Right atrium auricular region (tissue), 2 donors: ENCODE data around the gene CLEC16A. TPM values are rescaled to one million over a fixed set of nuclear protein-coding genes. Genes with fewer than 3 reads are reported as not detected.

Experiments used
- DNase-seq: peaks from one replicate; pipeline ENCODE4 v3.0.0-alpha.2; 2019; ENCODE audit warnings: low spot score
- H3K27ac ChIP-seq, 2 donors: fragments of 200-600 bp; sonication (generic); 1 replicate in 1 of 2; 2 replicates in 1 of 2; pipeline ENCODE4 v1.5.1; 2016 to 2019
- H3K27me3 ChIP-seq, 2 donors: fragments of 200-600 bp; sonication (generic); one replicate each; pipeline versions ENCODE4 v1.5.1 to v1.6.0; 2017 to 2019
- H3K36me3 ChIP-seq: fragments of 200-600 bp; sonication (generic); one replicate; pipeline ENCODE4 v1.5.1; 2016
- H3K4me1 ChIP-seq, 2 donors: fragments of 200-600 bp; sonication (generic); one replicate each; pipeline versions ENCODE4 v1.5.1 to v1.6.0; 2017 to 2019
- H3K4me3 ChIP-seq, 2 donors: fragments of 200-600 bp; sonication (generic); 1 replicate in 1 of 2; 2 replicates in 1 of 2; pipeline ENCODE4 v1.5.1; 2017 to 2019; ENCODE audit warnings: mild to moderate bottlenecking in 1 of 2, moderate library complexity in 1 of 2
- H3K9me3 ChIP-seq, 2 donors: fragments of 200-600 bp; sonication (generic); one replicate each; pipeline ENCODE4 v1.5.1; 2019
- total RNA-seq, 2 donors: library from RNA; depleted of rRNA; stranded (reverse); fragments of >200 nt; gene quantifications; one replicate each; pipeline ENCODE4 v1.1.0, GENCODE V29; 2016
- TF ChIP-seq, protein P1 (sequence below), 2 donors: fragments of 200-600 bp; sonication (generic); IDR thresholded peaks; one replicate each; pipeline ENCODE4 v1.5.1; 2019; ENCODE audit warnings: antibody characterized with exemption in 2 of 2

The CLEC16A gene
- total RNA-seq, 2 donors from 2014 or later: 24.1 to 49.0 TPM

DNA sequence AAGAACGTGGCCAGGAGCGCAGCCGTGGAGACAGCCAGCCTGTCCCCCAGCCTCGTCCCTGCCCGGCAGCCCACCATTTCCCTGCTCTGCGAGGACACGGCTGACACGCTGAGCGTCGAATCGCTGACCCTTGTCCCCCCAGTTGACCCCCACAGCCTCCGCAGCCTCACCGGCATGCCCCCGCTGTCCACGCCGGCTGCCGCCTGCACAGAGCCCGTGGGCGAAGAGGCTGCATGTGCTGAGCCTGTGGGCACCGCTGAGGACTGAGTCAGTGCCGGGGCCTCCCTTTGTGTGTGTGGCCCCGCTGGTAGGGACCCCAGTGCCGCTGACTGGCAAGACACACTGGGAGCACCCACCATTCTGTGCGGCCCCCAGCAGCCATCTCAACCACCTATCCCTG is 234.1 kb downstream of the CLEC16A start:
- H3K4me1 ChIP-seq: no peaks in the 10 kb centered on the region
- no peak overlapping the region for H3K4me3 ChIP-seq
- no peaks in the 10 kb centered on the region for H3K27me3 ChIP-seq
- DNase-seq: no peak
- peaks cover 25% of the 10 kb centered on the region for H3K36me3 ChIP-seq
- H3K27ac ChIP-seq: no peak overlapping the region
- H3K9me3 ChIP-seq: no peaks in the 10 kb centered on the region
- TF ChIP-seq, protein P1, sequence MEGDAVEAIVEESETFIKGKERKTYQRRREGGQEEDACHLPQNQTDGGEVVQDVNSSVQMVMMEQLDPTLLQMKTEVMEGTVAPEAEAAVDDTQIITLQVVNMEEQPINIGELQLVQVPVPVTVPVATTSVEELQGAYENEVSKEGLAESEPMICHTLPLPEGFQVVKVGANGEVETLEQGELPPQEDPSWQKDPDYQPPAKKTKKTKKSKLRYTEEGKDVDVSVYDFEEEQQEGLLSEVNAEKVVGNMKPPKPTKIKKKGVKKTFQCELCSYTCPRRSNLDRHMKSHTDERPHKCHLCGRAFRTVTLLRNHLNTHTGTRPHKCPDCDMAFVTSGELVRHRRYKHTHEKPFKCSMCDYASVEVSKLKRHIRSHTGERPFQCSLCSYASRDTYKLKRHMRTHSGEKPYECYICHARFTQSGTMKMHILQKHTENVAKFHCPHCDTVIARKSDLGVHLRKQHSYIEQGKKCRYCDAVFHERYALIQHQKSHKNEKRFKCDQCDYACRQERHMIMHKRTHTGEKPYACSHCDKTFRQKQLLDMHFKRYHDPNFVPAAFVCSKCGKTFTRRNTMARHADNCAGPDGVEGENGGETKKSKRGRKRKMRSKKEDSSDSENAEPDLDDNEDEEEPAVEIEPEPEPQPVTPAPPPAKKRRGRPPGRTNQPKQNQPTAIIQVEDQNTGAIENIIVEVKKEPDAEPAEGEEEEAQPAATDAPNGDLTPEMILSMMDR (IDR thresholded peaks at IDR 0.05): no peak

DNA sequence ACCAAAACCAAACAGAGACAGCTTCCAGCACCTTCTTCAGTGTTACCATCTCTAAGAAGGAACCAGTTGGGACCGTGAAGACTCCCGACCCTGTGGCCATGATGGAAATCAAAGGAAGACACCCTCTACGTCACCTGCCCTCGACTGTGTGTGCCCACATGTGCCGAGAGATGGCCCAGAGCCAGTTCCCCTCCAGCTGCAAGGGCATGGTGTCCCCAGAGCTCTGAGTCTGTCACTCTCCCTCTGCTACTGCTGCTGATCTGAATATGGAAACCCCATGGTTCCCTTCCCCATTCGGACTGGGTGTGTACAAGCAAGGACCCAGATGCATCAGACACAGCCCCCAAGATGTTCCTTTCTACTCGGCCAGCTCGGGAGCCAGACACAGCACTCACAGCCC is 235.2 kb downstream of the CLEC16A start:
- Histone ChIP-seq H3K27me3 (no peaks in the 10 kb centered on the region), H3K27ac (no peak overlapping the region), H3K9me3 (no peaks in the 10 kb centered on the region), H3K36me3 (peaks cover 17% of the 10 kb centered on the region), H3K4me3 (no peak overlapping the region), H3K4me1 (no peaks in the 10 kb centered on the region)
- TF ChIP-seq, protein P1 (IDR thresholded peaks at IDR 0.05): no peak
- DNase-seq: no peak

DNA sequence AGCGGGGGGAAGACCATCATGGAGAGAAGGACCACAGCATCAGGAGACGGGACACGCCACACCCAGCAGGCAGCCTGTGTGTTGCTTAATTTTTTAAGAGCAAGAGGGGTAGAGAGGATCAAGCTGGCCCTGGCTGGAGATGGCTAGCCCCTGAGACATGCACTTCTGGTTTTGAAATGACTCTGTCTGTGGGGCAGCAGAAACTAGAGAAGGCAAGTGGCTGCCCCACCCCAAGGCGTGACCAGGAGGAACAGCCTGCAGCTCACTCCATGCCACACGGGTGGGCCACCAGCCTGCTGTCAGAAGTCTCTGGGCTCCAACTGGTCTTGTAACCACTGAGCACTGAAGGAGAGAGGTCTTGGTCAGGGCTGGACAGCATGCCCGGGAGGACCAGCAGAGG is 236.1 kb downstream of the CLEC16A start:
- TF ChIP-seq, protein P1 (IDR thresholded peaks at IDR 0.05): no peak
- no peak for DNase-seq
- H3K36me3 ChIP-seq: peaks cover 17% of the 10 kb centered on the region

DNA sequence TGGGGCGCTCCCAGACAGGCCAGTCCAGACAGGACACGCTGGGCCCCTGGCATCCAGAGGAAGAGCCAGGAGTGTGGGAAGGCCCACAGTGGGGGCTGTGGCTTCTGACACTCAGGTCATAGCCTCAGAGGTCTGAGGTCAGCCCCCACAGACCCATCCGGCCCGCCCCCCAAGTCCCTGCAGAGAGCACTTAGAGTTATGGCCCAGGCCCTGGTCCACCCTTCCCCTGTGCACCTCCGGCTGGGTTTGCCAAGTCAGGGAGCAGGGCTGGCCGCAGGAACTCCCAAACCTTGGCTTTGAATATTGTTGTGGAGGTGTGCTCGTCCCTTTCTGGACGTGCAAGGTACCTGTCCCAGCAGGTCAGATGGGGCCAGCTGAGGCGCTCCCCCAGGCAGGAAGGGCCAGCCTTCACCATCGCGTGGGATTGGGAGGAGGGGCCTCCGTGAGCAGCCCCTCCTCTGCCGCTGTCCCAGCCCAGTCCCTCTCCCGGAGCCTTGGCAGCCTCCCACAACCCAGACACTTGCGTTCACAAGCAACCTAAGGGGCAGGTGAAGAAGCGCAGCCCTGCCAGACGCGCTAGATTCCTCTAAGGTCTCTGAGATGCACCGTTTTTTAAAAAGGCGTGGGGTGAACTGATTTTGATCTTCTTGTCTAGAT is 237.0 kb downstream of the CLEC16A start:
- TF ChIP-seq, protein P1 (IDR thresholded peaks at IDR 0.05): no peak

More for the DNA sequence above, 236.1 kb downstream of the CLEC16A start:
- Histone ChIP-seq H3K9me3 (no peaks in the 10 kb centered on the region), H3K27ac (no peak overlapping the region), H3K4me3 (no peak overlapping the region), H3K4me1 (no peaks in the 10 kb centered on the region), H3K27me3 (no peaks in the 10 kb centered on the region)

DNA sequence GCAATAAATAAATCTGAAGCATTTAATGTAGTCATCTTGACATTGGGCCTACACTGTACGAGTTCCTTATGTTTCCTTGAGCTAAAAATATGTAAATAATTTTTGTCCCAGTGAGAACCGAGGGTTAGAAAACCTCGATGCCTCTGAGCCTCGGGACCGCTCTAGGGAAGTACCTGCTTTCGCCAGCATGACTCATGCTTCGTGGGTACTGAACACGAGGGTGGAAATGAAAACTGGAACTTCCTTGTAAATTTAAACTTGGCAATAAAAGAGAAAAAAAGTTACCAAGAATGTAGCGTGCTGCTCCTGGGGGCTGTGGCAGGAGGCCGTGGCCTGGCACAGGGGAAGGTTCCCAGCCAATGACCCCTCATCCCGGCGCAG is 237.5 kb downstream of the CLEC16A start:
- Histone ChIP-seq H3K36me3 (peaks cover 17% of the 10 kb centered on the region), H3K27me3 (no peaks in the 10 kb centered on the region), H3K9me3 (no peaks in the 10 kb centered on the region), H3K4me3 (no peak overlapping the region), H3K4me1 (no peaks in the 10 kb centered on the region), H3K27ac (no peak overlapping the region)
- DNase-seq: peak; percentile 62
- TF ChIP-seq, protein P1 (IDR thresholded peaks at IDR 0.05): no peak

More for the DNA sequence above, 237.0 kb downstream of the CLEC16A start:
- Histone ChIP-seq H3K27me3 (no peaks in the 10 kb centered on the region), H3K27ac (no peak overlapping the region), H3K36me3 (peaks cover 17% of the 10 kb centered on the region), H3K4me3 (no peak overlapping the region), H3K4me1 (no peaks in the 10 kb centered on the region), H3K9me3 (no peaks in the 10 kb centered on the region)
- DNase-seq: no peak

DNA sequence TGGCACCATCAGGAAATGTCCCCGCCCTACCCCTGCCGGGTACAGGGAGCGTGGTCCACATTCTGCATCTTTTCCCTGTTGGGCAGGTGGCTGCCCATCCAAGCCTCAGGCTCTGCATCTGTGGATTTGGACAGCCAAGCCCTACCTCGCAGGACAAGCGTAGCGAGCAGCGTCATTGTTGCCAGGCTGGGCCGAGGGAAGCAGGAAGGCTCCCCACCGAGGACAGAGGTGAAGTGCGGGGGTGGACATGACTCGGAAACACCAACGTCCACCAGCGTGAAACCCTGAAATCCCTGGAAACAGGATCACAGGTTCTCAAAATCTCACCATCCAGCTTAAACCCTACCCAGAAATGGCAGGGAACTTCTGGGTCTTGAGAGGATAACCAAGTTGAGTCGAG is 238.0 kb downstream of the CLEC16A start:
- TF ChIP-seq, protein P1 (IDR thresholded peaks at IDR 0.05): no peak
- H3K27ac ChIP-seq: no peak overlapping the region
- H3K36me3 ChIP-seq: peaks cover 17% of the 10 kb centered on the region
- no peaks in the 10 kb centered on the region for H3K9me3 ChIP-seq
- H3K27me3 ChIP-seq: no peaks in the 10 kb centered on the region
- H3K4me3 ChIP-seq: no peak overlapping the region
- no peak for DNase-seq
- H3K4me1 ChIP-seq: no peaks in the 10 kb centered on the region
